Glomerular visceral epithelial cell (primary cell): ENCODE measurements around the gene ITPR3.
"Not testable (repeated sequence)": the region's sequence is repeated elsewhere in the genome, so short reads cannot be mapped to it uniquely, and the experiment has no call there.

Experiments
- DNase-seq: peaks from one replicate; pipeline ENCODE4 v3.0.0-alpha.2; 2016; ENCODE audit errors: extremely low spot score

ITPR3 gene

DNA sequence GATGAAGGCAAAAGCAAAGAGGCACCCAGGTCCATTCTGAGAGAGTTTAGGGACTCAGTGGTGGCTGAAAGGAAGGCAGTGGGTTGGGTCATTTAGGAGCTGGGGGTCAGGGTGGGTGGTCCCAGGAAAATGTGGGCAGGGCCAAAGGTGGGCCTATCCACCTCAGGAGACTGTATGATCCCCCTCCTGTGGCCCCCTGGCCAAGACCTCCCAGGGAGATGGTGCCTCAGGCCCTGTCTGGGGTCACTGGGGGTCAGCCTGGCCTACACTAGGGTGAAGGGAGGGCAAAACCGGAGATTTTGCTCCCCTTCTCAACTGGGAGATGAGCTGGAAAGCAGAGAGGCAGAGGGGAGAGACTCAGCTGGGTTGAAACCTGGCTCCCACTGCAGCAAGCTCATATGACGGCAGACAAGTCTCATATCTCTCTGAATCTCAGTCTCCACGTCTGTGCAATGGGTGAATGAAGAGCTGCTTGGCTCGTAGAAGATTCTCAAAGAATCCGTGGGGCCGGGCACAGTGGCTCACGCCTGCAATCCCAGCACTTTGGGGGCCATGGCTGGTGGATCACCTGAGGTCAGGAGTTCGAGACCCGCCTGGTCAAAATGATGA is 29.6 kb upstream of the ITPR3 start:
- DNase-seq: no peak

GRCh38 chr6:33592280-33592594 is 28.9 kb upstream of the ITPR3 start:
- DNase-seq: no peak

- peak; percentile 75 for DNase-seq
These were observed 28.3 kb upstream of the ITPR3 start for GRCh38 chr6:33592595-33593413.

GRCh38 chr6:33593414-33593727 is 27.8 kb upstream of the ITPR3 start:
- DNase-seq: no peak

- peak; percentile 36 for DNase-seq
These were observed 25.9 kb upstream of the ITPR3 start for GRCh38 chr6:33595001-33595846.

DNA sequence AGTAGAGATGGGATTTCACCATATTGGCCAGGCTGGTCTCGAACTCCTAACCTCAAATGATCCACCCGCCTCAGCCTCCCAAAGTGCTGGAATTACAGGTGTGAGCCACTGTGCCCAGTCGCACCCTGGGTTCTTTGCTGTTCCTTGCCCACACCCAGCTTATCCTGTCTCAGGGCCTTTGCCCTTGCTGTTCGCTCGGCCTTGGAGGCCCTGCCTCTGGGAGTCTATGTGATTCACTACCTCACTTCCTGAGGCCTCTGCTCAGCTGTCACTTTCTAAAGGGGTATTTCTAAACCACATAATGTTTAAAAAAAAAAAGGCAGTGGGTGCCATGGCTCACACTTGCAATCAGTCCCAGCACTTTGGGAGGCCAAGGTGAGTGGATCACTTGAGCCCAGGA is 24.2 kb upstream of the ITPR3 start:
- DNase-seq: not testable (repeated sequence)

GRCh38 chr6:33597551-33598322 is 23.4 kb upstream of the ITPR3 start:
- DNase-seq: no peak

GRCh38 chr6:33599413-33599938 is 21.6 kb upstream of the ITPR3 start:
- peak; percentile 87 for DNase-seq

DNA sequence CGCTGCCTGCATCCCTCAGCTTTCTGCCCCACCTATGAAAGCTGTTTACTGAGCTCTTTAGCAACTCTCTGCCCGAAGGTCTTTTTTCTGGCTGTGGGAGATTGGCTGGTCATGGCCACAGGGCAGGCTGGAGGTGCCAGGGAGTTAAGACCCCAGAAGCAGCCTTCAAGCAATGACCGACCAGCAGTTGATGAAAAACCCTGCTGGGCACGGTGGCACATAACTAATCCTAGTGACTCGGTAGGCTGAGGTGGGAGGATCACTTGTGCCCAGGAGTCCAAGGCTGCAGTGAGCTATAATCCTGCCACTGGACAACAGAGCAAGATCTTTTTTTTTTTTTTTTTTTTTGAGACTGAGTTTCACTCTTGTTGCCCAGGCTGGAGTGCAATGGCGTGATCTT is 20.4 kb upstream of the ITPR3 start:
- DNase-seq: no peak

DNA sequence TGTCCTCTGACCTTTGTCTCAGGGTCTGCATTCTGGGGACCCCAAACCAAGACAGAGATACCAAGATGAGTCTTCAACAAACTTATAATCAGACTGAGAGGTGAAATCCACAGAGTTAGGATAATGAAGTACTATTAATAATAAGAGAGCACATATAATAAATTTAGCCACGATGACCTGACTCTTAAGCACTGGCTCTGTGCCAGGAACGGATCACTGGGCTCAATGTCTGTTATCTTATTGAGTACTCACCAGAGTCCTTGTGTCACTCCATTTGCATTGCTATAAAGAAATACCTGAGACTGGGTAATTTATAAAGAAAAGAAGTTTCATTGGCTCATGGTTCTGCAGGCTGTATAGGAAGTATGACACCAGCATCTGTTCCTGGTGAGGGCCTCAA is 18.9 kb upstream of the ITPR3 start:
- DNase-seq: no peak

GRCh38 chr6:33604941-33605854 is 15.9 kb upstream of the ITPR3 start:
- no peak for DNase-seq

DNA sequence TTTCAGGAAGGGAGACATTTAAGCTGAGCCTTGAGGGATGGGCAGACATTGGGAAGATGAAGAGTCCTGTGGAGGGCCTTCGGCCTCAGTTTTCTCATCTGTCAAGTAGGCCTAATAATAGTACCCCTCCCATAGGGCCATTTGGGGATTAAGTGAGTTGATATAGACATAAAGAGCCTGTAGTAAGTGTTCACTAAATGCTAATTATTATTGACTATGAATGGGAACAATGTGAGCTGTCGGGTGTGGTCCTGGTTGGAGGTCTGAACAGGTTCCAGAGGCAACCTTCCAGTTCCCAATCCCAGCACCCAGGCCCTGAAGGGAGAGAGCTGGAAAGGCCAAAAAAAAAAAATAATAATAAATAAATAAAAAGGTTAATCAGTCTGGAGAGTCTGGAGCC is 14.5 kb upstream of the ITPR3 start:
- no peak for DNase-seq

GRCh38 chr6:33607126-33607783 is 13.9 kb upstream of the ITPR3 start:
- DNase-seq: no peak

DNA sequence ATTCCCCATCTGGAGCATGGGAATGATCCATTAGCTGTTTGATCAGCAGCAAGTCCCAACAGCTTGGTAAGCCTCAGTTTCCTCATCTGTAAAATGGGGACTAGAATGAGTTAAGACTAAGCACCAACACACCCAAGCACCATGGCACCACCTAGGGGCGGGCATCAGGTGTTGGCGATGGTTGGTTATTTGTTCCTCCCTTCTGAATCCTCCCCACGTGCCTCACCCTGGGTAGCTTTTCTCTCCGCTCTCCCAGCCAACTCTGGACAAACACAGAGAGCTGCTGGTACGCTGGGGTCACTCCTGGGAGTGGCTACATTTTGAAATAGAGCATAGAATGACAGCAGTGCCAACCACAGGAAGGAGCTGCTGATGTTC is 13.3 kb upstream of the ITPR3 start:
- DNase-seq: no peak

DNA sequence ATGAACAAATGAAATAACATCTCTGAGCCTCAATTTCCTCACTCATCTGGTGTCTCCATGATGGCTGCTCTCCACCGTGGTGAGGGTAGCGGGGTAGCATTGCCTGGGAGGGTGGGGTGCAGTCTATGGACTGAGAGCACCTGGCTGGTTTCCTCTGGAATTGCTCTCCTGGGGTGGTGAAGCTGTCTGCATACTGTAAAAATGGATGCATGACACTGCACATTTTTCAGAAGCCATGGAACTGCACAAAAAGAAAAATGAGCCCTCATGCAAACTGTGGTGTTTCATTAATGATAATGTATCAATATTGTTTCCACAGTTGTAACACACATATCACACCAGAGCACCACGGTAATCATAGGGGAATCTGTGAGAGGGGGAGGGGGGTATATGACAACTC is 12.1 kb upstream of the ITPR3 start:
- DNase-seq: no peak

- DNase-seq: peak; percentile 38
These were observed 11.6 kb upstream of the ITPR3 start for GRCh38 chr6:33609528-33609927.

- no peak for DNase-seq
These were observed 11.1 kb upstream of the ITPR3 start for GRCh38 chr6:33610067-33610466.

DNA sequence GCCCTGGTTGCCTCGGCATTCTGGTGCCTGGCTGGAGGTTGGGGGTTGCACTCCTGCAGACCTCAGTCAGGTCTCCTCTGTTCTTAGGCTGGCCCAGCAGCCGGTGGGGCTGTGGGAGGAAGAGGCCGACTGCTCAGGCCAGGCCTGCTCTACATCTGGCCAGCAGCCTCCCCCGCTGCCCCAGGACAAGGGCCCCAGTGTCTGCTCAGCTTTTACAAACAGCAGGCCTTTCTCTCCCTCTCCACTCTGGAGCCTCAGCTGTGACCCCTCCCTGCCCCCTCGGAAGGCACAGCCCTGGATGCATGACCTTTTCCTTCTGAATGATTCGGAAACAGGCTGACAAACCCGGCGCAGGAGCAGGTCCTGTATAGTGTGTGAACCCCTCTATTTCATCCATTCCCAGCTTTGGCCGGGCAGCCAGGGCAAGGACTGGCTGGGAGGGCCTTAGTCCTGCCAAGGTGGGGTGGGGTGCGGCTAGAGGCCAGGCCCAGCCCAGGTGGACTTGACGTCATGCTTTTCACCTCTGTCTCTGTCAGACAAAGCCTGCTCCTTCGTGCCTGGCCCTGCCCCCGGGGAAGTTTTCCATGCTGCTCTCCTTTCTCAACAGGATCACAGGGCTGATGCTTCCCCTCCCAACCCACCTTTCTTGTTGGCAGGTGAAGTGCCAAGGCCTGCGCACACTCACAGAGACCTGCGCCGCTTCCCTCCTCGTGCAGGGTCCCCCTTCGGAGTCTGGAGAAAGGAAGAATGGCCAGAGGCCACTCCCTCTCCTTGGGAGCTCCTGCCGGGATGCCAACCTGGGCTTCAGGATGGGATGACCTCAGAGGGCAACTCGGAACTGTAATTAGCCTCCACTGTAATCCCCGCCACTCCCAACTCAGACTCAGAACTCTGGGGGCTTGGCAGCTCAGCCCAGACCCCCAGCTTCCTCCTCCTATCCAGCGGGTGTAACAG is 10.1 kb upstream of the ITPR3 start:
- no peak for DNase-seq

- peak; percentile 80 for DNase-seq
These were observed 7.9 kb upstream of the ITPR3 start for GRCh38 chr6:33613146-33613794.
